ENCODE measurements around the gene ADCY5. TPM values are rescaled to one million over a fixed set of nuclear protein-coding genes. Genes with fewer than 3 reads are reported as not detected.

Gene ADCY5
- total RNA-seq, 6 experiments from 2014 or later = 0.09 to 0.95 (median 0.19) TPM

- no peaks in the 10 kb centered on the region for H3K9me3 Mint-ChIP-seq
- no peak overlapping the region for H3K27ac Mint-ChIP-seq
- H3K4me3 Mint-ChIP-seq = no peak overlapping the region
- DNase-seq = no peak
- TF ChIP-seq CTCF (IDR thresholded peaks at IDR 0.05) = no peak
- H3K36me3 Mint-ChIP-seq (ENCODE audit: low read depth) = no peaks in the 10 kb centered on the region
- H3K27me3 Mint-ChIP-seq (ENCODE audit: insufficient read depth) = peaks cover 3% of the 10 kb centered on the region
- H3K4me1 Mint-ChIP-seq (ENCODE audit: low read depth) = no peaks in the 10 kb centered on the region
Measured at GRCh38 chr3:123279121-123279520, 169.8 kb downstream of the ADCY5 start.

GRCh38 chr3:123278446-123278845 is 170.4 kb downstream of the ADCY5 start:
- Mint-ChIP-seq H3K4me1 (ENCODE audit: low read depth) (peaks cover 4% of the 10 kb centered on the region), H3K9me3 (no peaks in the 10 kb centered on the region), H3K27me3 (ENCODE audit: insufficient read depth) (peaks cover 3% of the 10 kb centered on the region), H3K27ac (no peak overlapping the region), H3K36me3 (ENCODE audit: low read depth) (no peaks in the 10 kb centered on the region), H3K4me3 (no peak overlapping the region)
- DNase-seq = no peak
- TF ChIP-seq CTCF (IDR thresholded peaks at IDR 0.05) = no peak

GRCh38 chr3:123277106-123277505 is 171.8 kb downstream of the ADCY5 start:
- Mint-ChIP-seq H3K36me3 (ENCODE audit: low read depth) (no peaks in the 10 kb centered on the region), H3K27me3 (ENCODE audit: insufficient read depth) (peaks cover 3% of the 10 kb centered on the region), H3K4me1 (ENCODE audit: low read depth) (peaks cover 18% of the 10 kb centered on the region), H3K9me3 (no peaks in the 10 kb centered on the region), H3K27ac (no peak overlapping the region), H3K4me3 (no peak overlapping the region)
- TF ChIP-seq CTCF (IDR thresholded peaks at IDR 0.05) = no peak
- no peak for DNase-seq

- Mint-ChIP-seq H3K4me3 (no peak overlapping the region), H3K27ac (no peak overlapping the region), H3K9me3 (no peaks in the 10 kb centered on the region), H3K36me3 (ENCODE audit: low read depth) (peaks cover 4% of the 10 kb centered on the region; the same call in 1 of the 2 replicates), H3K27me3 (ENCODE audit: insufficient read depth) (peaks cover 3% of the 10 kb centered on the region), H3K4me1 (ENCODE audit: low read depth) (peaks cover 24% of the 10 kb centered on the region)
- no peak for TF ChIP-seq CTCF (IDR thresholded peaks at IDR 0.05)
- DNase-seq = no peak
Measured at GRCh38 chr3:123276346-123277006, 172.4 kb downstream of the ADCY5 start.

- H3K4me3 Mint-ChIP-seq = no peak overlapping the region
- H3K9me3 Mint-ChIP-seq = no peaks in the 10 kb centered on the region
- H3K36me3 Mint-ChIP-seq (ENCODE audit: low read depth) = peaks cover 4% of the 10 kb centered on the region; the same call in 1 of the 2 replicates
- peaks cover 26% of the 10 kb centered on the region for H3K4me1 Mint-ChIP-seq (ENCODE audit: low read depth)
- no peak for DNase-seq
- H3K27me3 Mint-ChIP-seq (ENCODE audit: insufficient read depth) = peaks cover 3% of the 10 kb centered on the region; the same call in 1 of the 2 replicates
- H3K27ac Mint-ChIP-seq = no peak overlapping the region
- no peak for TF ChIP-seq CTCF (IDR thresholded peaks at IDR 0.05)
Measured at GRCh38 chr3:123275691-123276090, 173.2 kb downstream of the ADCY5 start.

Measured in HFFc6 (cell line).